ENCODE results near the gene WNT5A.

WNT5A gene

DNA sequence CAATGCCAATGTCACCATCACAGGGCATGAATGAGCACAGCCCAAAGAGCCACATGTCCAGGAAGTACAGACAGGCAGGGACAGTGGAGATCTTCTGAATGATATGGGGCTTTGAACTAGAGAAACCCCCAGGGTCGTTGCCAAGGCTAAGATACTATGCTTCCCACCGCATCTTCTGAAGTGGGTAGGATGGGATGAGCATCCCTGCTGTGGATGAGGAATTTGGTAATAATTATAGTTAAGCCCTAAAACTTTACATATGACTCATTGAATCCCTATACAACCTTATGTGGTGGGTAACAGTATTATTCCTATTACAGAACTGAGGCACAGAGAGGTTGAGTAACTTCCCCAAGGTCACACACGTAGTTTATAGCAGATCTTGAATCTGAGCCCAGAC lies 44.2 kb downstream of the WNT5A start:
- no peak for DNase-seq

DNA sequence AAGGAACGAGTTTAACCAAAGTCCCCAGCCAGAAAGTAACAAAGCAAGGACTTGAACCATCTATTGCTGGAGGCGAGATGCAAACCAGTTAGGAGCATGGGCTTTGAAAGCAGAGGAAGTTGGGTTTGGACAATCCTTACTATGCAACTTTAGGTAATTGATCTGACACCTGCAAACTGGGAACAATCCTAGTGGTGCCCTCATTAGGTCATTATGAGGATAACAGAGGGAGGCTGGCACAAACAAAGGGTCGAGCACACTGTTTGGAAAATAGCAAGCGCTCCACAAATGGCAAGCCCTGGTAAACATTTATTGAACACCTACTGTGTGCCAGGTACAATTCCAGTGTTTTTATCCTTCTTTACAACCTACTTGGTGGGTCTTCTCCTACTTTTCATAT lies 45.6 kb downstream of the WNT5A start:
- DNase-seq: no peak

DNA sequence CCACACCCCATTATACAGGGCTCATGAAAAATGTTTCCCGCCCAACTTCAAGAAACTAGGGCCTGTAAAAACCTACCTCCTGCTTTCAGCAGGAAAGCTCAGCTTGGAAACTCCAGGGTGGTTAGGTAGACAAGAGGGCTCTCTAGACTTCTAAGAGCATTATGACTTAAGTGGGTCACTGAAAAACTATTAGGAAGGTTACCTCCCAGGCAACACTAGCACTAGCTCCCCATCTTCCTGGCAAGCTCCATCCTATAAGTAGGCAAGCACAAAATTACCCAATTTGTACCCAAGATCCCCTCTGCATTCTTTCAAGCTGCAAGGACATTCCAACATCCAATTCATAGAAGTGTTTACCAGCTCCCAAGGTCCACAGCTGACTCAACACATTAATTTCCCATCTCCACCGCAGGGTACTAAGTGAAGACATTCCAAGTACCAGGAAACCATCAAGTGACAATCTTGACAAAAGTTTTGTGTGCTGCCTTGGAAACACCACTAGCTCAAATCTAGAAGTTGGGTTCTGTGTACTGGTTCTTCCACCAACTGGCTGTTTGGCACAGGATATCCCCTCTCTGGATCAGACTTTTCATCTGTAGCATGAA lies 46.9 kb downstream of the WNT5A start:
- DNase-seq: no peak

DNA sequence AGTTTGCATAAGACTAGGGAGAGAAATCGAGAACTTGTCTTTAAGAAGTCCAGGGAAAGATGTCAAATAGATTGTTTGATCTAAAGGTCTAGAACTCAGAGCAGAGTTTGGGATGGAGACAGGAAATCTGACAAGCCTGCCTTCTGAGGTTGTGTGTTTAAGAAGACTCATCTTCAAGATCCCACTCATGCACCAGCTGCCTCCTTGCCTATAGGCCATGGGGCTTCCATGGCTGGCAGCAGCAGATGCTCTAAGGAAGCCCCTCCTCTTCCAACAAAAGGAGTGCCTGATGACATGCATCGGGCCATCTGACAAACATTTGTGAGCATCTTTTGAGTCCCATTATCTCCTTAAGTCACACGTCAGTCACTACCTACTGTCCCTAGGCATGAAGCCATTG lies 47.4 kb downstream of the WNT5A start:
- no peak for DNase-seq

DNA sequence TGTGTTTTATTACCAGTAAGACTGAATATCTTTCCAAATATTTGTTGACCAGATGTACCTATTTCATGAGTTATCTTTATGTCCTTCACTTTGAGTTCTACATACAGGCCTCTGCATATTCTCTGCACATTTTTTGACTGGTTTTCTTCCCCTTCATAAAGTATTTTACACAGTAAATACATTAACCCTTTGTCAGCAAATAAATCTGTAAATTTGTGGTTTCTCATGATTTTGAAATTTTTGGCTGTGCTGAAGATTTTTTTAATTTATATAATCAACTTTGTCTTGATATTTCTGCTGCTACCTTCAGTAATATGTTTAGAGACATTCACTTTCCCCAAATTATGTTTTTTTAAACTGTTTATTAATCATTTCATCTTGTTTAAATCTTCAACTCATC lies 50.5 kb downstream of the WNT5A start:
- DNase-seq: no peak

DNA sequence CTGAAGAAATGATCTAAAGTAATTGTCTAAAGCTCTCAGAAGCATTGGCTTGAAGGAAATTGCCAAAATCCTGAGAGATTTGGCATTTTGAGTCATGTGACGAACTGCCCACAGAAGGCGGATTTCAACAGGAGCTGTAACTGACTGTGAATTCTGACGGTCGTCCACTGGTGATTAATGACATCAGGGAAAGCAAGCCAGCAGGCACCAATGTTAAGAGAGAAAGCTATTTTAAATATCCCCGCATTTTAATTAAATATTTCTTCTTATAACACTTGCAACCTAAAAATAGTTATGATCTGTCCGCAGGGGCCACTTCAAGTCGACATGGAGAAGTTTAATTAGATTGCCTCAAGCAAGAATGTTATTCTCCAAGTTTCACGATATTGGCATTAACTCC lies 51.6 kb downstream of the WNT5A start:
- no peak for DNase-seq

DNA sequence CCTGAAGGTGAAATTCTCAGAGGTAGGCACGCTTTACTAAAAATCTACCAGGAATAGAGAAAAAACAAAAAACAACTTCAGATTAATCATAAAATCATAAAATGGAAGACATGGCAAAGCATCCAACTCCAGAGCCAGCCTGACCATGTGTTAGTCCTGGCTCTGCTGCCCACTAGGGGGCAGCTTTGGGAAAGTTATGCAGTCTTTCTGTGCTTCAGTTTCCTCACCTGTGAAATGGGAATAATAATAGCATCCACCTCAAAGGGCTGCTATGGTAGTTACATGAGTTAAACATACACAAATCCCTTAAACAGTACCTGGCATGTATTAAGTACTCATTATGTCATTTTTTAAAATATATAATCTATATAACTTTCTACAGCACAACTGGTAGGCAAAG lies 52.3 kb downstream of the WNT5A start:
- no peak for DNase-seq

DNA sequence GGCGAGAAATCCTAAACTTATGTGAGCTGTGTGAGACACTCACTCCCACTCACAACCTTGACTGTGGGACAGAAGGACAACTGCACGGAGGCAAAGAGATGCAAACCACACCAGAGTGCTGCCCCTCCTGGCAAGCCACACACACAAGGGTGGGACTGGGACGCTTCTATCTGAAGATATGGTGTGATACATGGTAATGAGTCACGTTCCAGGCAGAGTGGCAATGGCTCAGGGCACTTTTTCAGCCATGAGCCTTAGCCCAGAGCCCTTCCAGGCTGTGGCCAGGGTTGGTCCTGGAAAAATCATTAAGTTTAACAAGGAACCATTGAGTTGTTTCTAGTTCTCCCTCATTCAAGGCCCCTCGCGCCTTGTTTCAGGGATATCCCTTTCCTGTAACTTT lies 56.1 kb downstream of the WNT5A start:
- no peak for DNase-seq

DNA sequence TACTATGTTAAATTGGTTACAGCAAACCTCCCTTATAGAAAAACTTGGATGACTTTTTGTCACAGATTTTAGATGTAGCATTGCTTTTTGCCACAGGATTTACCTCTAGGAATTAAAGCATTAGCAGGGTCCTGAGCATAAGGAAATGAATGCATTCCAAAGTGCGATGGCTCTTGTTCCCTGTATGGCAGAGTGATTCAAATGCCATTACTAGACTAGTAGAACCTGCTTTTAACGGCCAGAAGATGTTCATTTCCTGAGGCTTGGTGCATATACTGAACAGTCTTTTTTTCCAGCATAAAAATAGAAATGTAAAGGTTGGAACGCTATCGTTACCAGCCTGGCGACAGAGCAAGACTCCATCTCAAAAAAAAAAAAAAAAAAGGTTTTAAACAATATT lies 59.4 kb downstream of the WNT5A start:
- DNase-seq: no peak

DNA sequence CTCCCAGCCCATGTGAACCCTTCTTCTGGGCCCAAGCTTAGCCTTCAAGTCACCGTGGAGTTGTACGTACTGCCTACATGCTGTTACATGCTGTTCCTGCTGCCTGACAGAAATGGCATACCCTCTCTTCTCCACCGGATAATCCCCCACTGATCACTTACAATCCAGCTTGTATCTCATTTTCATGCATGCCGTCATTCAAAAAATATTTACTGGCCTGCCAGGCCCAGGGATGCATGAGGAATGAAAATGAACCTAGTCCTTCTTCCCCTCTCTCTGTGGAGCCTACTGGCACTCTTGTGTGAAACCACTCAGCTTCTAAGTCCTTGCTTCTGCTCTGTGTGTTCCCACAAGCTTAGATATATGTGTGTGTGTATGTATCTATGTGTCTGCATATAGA lies 60.6 kb downstream of the WNT5A start:
- DNase-seq: no peak

DNA sequence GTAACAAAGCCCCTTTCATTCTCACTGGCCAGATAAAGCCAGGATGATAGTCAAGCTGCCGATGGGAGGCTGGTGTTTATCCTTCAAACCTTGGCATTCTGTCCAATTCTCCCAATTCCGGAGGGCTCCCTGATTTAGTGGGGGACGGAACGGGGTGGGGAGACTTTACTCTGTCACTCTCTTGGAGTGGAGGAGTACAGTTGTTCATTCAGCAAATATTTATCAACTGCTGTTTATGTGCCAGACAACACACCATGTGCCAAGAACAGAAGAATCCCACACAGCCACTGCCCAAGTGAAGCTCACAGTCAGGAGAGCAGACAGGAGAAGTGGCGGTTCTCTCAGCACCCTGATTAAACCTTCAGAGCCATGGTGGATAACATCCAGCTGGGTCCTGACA lies 63.3 kb downstream of the WNT5A start:
- DNase-seq: no peak

DNA sequence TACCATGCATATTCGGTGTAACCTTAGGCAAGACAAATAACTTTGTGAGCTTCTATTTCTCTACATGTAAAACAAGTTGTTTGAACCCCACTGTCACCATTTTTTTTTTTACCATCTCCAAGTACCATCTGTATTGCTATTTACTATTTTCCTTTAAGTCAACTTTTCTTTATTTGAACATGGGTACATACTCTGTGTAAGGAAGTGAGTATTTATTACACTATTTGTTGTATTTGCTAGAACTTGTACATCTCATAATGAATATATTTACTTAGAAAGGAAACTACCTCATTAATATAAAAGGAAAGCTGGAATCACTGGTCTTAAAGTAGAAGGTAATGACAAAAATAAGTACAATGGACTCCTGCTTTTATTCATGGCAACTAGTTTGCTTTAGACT lies 69.9 kb downstream of the WNT5A start:
- no peak for DNase-seq

DNA sequence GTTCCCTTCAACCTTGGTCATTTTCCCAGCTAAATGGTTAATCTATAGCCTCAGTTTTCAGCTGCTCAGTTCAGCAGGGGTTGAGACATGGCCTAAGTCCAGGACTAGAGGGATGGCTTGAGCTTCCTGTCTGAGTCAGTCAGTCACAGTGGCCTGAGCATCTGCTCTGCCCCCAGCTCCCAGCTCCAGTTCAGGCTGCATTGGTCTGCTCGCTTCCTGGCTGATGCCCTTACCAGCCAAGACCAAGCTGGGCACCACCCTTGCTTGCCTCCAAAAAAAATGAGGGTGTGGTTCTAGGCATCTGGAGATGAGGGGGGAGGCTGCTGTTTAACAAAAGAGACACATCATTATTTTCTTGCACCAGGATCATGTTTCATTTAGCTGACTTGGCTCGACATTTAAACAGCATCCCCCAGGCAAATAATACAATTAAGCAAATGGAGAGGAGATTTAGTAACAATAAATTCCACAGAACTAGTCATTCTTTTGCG lies 70.7 kb downstream of the WNT5A start:
- DNase-seq: no peak
